GM12864 (cell line): ENCODE measurements around the gene SLC6A16.

Experiments used
- DNase-seq: peaks from one replicate; pipeline ENCODE4 v3.0.0-alpha.2; 2011; ENCODE audit warnings: low read depth
- H3K4me3 ChIP-seq: 2 replicates; pipeline ENCODE4 v1.5.1; 2011; ENCODE audit warnings: mild to moderate bottlenecking, low read depth, low read length, control low read depth
- CTCF ChIP-seq: IDR thresholded peaks from 2 replicates; pipeline ENCODE4 v1.5.1; 2011; ENCODE audit warnings: low read depth, mild to moderate bottlenecking, moderate library complexity, low read length, control low read depth, inconsistent platforms; ENCODE audit errors: missing control alignments

Gene SLC6A16

GRCh38 chr19:49256691-49257090 lies 68.3 kb downstream of the SLC6A16 start:
- no peak overlapping the region for H3K4me3 ChIP-seq
- no peak for TF ChIP-seq CTCF
- no peak for DNase-seq

DNA sequence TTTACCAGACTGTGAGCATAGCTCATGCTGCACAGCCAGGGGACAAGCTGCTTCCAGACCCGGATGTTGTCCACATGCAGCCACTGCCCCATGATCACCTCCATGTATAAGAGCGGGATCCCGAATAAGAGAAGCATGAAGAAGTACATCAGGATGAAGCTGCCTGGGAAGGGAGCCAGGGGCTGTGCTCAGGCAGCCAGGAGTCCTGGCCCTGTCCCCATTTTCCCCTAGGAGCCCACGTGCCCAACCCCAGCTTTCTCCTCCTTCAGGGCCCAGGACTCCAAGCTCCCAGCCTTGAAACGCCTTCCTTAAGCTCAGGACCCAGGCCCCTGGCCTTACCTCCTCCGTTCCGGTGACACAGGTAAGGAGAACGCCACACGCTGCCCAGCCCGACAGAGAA lies 69.3 kb downstream of the SLC6A16 start:
- DNase-seq: no peak
- no peak overlapping the region for H3K4me3 ChIP-seq
- no peak for TF ChIP-seq CTCF

GRCh38 chr19:49249933-49250332 lies 75.1 kb downstream of the SLC6A16 start:
- no peak for TF ChIP-seq CTCF
- no peak overlapping the region for H3K4me3 ChIP-seq
- DNase-seq: no peak

DNA sequence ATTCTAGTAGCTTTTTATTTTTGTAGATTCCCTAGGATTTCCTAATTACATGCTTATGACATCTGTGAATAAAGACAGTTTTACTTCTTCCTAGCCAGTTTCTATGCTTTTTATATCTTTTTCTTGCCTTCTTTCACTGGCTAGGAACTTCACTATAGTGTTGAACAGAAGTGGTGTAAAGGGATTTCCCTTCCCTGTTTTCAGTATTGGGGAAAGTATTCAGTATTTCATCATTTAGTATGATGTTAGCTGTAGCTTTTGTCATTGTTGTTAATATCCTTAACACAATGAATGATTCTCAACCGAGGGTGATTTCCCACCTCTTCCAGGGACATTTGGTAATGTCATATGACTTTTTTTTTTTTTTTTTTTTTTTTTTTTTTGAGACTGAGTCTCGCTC lies 77.3 kb downstream of the SLC6A16 start:
- DNase-seq: no peak
- H3K4me3 ChIP-seq: no peak overlapping the region
- no peak for TF ChIP-seq CTCF

DNA sequence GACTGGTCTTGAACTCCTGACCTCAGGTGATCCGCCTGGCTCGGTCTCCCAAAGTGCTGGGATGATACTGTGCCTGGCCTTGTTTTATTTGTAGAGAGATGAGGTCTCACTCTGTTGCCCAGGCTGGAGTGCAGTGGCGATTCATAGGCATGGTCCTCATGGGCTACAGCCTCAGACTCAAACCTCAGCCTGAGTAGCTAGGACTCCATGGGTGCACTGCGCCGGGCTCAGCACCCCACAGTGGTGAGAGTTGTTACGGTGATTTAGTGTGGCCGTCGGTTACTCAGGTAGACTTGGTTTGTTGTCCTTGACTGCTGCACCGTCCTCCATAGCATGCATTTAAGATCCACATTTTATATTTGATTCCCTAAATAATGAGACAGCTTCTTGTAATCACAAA lies 80.7 kb downstream of the SLC6A16 start:
- DNase-seq: no peak
- no peak for TF ChIP-seq CTCF
- H3K4me3 ChIP-seq: no peak overlapping the region

DNA sequence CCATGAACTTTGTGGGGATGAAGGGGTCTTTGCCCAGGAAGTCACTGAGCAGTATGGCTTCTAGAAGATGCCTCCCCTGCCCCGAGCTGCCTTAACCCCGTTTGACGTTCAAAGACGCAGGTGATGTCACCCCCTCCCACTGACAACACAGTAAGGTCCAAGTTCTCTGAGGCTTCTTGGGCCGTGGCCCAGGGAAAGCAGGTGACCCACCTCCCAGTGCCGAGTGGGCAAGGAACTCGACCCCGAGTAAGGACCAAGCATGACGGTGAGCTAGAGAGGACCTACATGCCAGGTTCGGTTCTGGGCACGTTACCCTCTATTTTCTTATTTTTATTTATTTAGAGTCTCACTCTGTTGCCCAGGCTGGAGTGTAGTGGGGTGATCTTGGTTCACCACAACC lies 81.3 kb downstream of the SLC6A16 start:
- DNase-seq: no peak
- no peak overlapping the region for H3K4me3 ChIP-seq
- TF ChIP-seq CTCF: no peak

DNA sequence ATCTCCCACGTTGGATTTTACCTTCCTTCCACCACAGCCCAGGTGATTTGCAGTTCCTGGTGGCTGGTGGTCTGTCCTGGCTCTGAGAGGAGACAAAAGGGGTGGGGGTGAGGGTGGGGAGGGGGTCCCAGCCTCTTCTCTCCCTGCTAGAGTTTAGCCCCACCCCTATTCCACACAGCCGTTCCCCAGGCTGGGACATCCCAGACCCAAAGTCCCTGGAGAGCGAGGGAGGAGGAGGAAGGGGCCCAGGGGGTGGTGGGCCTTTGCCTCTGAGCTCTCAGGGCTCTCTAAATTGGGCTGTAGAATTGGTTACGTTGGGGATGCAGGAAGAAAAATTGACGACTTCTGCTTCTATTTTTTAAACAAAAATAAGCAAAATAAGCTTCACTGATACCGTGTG lies 81.9 kb downstream of the SLC6A16 start:
- no peak for TF ChIP-seq CTCF
- DNase-seq: no peak
- H3K4me3 ChIP-seq: no peak overlapping the region
